ENCODE results near the gene AOPEP.

The AOPEP gene

DNA sequence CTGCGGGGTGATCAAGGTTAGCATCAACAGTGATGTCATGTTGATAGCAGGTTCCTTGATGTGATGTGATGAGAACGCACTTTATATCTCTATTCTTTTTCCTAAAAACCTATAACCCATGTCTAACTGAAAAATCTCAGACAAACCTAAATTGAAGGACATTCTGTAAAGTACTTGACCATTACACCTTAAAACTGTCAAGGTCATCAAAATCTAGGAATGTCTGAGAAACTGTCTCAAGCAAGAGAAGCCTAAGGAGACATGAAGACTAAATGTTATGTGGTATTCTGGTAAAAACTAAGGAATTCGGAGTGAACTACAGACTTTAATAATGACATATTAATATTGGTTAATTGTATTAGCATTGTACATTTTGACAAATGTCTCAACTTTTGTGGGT is 170.0 kb downstream of the AOPEP start:
- no peak for DNase-seq (ENCODE audit: low spot score)

GRCh38 chr9:94899464-94900221 is 173.1 kb downstream of the AOPEP start:
- no peak for DNase-seq (ENCODE audit: low spot score)

DNA sequence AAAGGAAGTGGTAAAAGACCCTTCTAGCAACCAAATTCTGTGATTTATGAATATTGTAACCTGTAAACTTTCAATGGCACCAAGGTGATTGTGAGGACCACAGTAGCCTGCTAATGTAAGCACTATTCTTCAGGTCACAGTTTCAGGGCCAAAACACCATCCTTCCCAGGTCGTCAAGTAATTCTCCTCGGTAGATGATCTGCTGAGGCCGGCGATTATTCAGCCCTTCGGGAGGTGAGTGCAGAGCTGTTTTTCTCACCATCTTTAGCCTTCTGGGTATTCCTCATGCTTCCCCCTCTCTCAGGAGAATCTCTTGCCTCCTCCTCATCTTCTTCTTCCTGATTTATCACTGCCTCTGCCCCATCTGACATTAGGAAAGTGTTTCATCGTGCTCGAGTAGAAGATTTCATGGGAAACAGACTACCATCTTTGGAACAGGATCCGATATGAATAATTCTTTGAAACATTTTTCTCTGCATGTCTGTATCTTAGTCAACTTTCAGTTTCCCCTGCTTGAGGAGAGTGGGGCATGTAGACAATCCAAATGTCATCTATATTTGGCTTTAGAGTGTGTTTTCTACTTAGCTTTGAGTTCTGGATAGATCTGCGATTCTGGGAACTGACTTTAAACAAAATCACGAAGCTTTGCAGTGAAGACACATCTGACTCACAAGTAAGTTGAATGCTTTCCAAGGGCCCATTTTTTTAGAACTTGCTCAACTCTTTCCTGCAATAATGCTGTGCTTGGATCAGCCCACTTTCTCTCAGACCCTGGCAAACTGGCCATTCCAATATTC is 173.9 kb downstream of the AOPEP start:
- DNase-seq (ENCODE audit: low spot score): no peak

- DNase-seq (ENCODE audit: low spot score): no peak
These were observed 174.5 kb downstream of the AOPEP start for GRCh38 chr9:94901019-94901363.

- DNase-seq (ENCODE audit: low spot score): no peak
These were observed 177.5 kb downstream of the AOPEP start for GRCh38 chr9:94903961-94904421.

DNA sequence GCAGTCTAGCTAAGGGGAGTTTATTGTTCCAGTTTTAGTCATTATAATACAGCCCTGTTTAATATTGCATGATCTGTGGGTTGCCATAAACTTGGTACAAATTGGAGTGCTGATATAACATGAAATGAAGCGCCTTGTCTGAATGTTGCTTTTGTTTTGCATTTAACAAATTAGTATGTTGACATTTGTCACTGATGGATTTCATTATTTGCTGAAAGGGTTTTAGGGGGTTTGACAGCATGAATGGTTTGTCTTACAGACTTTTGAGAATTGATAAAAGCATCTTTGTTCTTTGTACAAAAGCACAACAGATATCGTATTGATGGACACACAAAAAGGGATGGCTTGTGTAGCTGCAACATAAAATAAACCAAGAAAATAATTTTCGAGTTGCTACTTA is 178.3 kb downstream of the AOPEP start:
- peak; percentile 98 for DNase-seq (ENCODE audit: low spot score)

DNA sequence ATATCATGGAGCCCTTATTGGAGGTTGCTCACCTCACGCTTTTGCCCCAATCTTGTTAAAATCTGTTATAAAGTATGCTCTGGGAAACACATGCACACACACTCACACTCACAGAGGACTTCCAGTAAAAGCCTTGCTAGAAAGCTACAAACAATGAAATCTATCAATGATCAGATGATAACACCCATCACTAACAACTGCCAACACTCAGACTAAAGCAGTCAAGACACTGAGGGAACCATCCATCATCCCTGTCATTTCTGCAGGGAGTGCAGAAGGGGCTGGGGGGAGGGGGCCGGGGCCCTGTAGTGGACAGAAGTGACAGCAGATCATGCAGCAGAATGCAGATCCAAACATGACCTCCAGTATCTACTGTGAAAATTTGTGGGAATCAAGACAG is 179.1 kb downstream of the AOPEP start:
- DNase-seq (ENCODE audit: low spot score): peak; percentile 75

- no peak for DNase-seq (ENCODE audit: low spot score)
These were observed 179.7 kb downstream of the AOPEP start for GRCh38 chr9:94906181-94906580.

GRCh38 chr9:94906713-94907112 is 180.2 kb downstream of the AOPEP start:
- no peak for DNase-seq (ENCODE audit: low spot score)

GRCh38 chr9:94907264-94907936 is 180.9 kb downstream of the AOPEP start:
- no peak for DNase-seq (ENCODE audit: low spot score)

DNA sequence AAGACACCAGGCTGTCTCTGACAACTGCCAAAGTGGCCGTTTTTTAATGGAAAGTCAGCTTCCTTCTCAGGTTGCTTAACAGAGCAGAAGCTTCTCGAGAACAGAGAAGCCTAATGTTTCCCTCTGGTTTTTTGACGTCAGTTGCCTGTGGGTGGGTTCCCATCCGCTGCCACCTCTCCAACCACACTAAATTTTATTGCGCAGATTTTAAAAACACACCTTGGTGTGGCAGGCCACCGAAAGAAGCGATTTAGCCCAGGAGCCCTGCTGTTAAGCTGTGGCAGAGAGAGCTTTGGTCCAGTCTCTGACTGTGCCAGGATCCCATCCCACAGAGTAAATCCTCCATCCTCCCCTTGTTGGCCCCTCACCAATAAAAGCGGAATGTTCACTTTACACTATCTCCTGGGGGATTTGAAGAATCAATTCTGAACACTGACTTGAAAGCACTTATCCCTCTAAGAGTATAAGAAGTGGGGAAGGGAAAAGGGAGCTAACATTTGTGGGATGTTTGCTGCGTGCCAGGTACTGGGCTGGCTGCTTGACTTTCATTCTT is 181.6 kb downstream of the AOPEP start:
- DNase-seq (ENCODE audit: low spot score): no peak

DNA sequence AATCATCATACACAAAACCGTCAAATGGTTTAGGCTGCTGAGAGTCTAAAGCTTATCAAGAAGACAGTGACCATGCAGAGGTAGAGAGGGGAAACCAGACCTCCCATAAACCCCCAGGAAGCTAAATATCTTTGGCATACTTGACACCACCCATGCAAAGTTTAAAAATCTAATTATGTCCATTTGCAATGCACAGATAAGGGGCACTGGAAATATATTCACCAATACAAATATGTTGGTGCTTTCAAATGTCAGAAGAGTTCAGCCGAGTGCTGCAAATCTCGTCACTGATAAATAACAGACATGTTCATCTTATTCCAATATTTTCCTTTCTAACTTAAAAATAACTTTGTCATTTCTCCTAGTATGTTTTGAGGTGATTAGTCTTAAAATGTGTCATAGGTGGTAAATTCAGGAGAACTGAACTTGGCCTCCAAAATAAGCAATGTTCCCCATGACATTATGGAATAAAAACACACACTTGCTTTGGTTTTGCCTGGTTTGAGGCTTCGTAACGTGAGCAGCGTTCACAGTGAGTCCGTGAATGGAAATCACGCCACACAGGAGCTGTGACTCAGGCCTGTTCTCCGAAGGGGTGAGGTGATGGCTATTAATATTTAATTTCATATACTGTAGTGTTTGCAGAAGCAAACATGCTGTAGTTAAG is 182.2 kb downstream of the AOPEP start:
- DNase-seq (ENCODE audit: low spot score): no peak

DNA sequence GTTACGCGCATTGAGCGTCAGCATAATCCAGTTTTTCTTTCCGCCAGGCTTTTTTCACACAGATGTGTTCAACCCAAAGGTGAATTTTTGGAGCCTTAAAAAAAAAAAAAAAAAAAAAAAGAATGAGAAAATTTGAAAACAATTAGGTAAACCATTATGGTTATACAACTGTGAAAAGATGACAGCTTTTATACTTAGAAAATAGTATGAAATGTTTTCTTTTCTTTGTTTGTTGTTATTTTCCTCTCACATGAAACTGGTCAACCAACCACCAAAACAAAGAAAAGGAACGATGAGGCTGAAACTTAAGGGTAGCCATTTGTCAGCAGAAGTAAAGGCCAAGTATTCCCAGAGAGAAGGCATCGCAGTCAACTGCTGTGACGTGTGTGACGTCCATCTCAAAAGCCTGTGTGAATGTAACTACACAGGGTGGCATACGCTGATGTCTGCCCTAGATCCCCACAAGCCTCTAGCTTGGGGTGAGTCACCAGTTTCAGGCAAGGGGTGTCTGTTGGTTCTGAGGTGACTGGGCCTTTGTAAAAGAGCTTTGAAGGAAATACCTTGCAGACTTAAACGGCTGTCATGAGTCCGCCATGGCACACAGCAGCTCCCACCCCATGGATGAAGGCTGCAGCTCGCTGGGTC is 182.9 kb downstream of the AOPEP start:
- DNase-seq (ENCODE audit: low spot score): no peak

DNA sequence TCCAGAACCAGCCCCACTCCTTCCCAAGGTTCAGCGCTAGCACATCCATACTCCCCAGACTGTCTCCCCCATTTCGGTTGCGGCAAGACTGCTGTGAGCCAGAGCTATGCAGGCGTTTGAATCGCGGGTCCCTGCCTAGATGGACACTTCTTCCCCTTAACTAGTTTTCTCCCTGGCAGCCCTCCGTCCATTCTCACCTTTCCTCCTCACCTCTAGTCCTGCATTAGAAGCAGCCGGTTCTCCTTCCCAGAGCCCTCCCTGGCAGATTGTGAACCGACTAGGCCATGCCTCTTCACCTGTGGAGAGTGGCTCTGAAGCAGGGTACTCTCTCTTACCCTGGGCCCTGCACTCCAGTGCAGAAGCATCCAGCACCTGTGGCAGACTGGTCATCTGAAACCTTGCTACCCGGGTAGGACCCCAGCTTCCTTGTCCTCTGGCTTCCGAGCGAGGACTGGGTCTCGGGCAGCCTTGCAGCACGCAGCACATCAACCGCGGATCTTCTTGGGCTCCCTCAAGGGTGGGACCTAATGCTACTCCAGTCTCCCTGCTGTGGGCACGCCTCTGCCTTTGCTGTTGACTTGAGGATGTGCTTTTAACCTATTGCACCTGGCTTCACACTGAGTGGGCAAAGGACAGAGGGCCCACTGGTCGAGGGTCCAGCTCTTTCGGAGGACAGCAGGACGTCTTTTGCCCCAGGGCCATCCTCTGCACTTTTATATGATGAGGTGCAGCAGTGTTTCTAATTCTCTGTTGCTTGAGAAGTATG is 183.6 kb downstream of the AOPEP start:
- DNase-seq (ENCODE audit: low spot score): no peak

DNA sequence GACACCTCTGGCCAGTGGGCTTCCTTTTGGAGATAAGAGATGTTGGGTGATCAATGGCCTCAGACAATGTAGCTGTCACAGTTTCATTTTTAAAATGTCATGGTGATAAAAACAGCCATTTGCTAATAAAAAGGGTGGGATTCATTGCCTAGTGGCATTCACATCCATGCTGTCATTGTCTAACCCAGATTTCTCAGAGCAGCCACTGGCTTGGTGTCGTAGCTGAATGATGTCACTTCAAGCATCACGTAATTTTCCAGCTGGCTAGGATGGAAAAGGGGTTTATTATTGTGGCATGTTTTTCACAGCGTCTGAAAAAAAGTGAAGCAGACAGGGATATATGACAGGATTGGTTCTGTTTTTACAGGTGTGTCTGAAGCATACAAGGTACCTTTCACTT is 184.7 kb downstream of the AOPEP start:
- DNase-seq (ENCODE audit: low spot score): peak; percentile 73

- DNase-seq (ENCODE audit: low spot score): no peak
These were observed 185.6 kb downstream of the AOPEP start for GRCh38 chr9:94911986-94912635.

GRCh38 chr9:94912700-94913249 is 186.3 kb downstream of the AOPEP start:
- DNase-seq (ENCODE audit: low spot score): peak; percentile 47

DNA sequence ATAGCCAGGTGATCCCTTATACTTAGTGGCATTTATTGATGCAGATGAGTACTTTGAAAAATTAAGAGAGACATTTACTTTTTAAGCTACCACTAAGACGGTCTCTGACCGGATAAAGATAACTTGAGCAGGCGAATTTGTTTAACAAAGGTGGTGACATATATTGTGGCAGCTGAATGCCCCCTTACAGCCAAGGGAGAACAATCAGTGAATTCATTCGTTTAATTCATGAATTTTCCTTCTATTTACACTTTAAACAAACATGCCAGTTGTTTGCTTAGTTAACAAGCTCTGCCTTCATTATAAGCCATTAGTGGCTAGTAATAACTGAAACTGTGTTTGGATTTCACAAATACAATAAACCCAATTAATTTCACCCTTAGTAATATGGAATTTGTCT is 187.1 kb downstream of the AOPEP start:
- peak; percentile 97 for DNase-seq (ENCODE audit: low spot score)

GRCh38 chr9:94915476-94916450 is 189.3 kb downstream of the AOPEP start:
- DNase-seq (ENCODE audit: low spot score): no peak

All from pons (tissue), 1 donor.